Mucosa of descending colon (tissue), 3 donors: ENCODE measurements around the gene TCF12. TPM values are rescaled to one million over a fixed set of nuclear protein-coding genes. Genes with fewer than 3 reads are reported as not detected.

Source experiments
- ATAC-seq: fragments of 200-7000 bp; cut with Tn5 transposase; one replicate; pipeline ENCODE4 v1.9.1; 2020; ENCODE audit warnings: mild to moderate bottlenecking, moderate library complexity
- DNase-seq, 3 donors: peaks; one replicate each; pipeline ENCODE4 v3.0.0-alpha.2; 2020
- H3K36me3 ChIP-seq: fragments of 200-600 bp; one replicate; pipeline ENCODE4 v1.8.0; 2021; ENCODE audit warnings: low read depth, mild to moderate bottlenecking
- H3K4me1 ChIP-seq: fragments of 200-600 bp; one replicate; pipeline ENCODE4 v1.8.0; 2021; ENCODE audit warnings: low read depth, mild to moderate bottlenecking
- H3K4me3 ChIP-seq: fragments of 200-600 bp; one replicate; pipeline ENCODE4 v1.8.0; 2021; ENCODE audit warnings: mild to moderate bottlenecking
- H3K9me3 ChIP-seq: fragments of 200-600 bp; one replicate; pipeline ENCODE4 v1.8.0; 2021; ENCODE audit warnings: mild to moderate bottlenecking
- CTCF ChIP-seq: fragments of 200-600 bp; IDR thresholded peaks from one replicate; pipeline ENCODE4 v1.8.0; 2022; ENCODE audit warnings: antibody characterized with exemption, mild to moderate bottlenecking
- intact Hi-C, 2 donors: fragments of 100-400 bp; cut with DNase I in 1 of 2; cut with micrococcal nuclease in 1 of 2; formaldehyde crosslinking; loops; one replicate each; pipeline versions ENCODE4 v1.11.0 to v1.11.1; 2022; cut with DNase I, micrococcal nuclease
- total RNA-seq, 3 donors: library from RNA; stranded (reverse); fragmentation: NEBNext Ultra II Directional in 2 of 3; extraction: Animal tissue kit (Norgen Biotek cat#: 25700) in 2 of 3; gene quantifications; one replicate each; pipeline versions ENCODE4 v1.2.1 to v1.2.4, GENCODE V29; 2021 to 2023
- donor health status: DM: no; HTN: no; CAD: no; lungs with moderate emphysema.
- donor health status: DM: no; HTN: no; CAD: no.
- donor health status: DM: no; HTN: yes; CAD: no.

TCF12 gene
- total RNA-seq, 3 donors from 2014 or later: 74.1 to 118 (median 106) TPM

- DNase-seq: no peak
- no peak for TF ChIP-seq CTCF
- no peaks in the 10 kb centered on the region for H3K36me3 ChIP-seq
- intact Hi-C loops: no loop called here
- no peak overlapping the region for H3K4me3 ChIP-seq
- no peaks in the 10 kb centered on the region for H3K4me1 ChIP-seq
- ATAC-seq: no peak
- no peaks in the 10 kb centered on the region for H3K9me3 ChIP-seq
These were observed 190.6 kb downstream of the TCF12 start for GRCh38 chr15:57109005-57109404.

- Histone ChIP-seq H3K4me1 (peaks cover 6% of the 10 kb centered on the region), H3K36me3 (no peaks in the 10 kb centered on the region), H3K9me3 (no peaks in the 10 kb centered on the region), H3K4me3 (no peak overlapping the region)
- DNase-seq: no peak
- TF ChIP-seq CTCF: no peak
- intact Hi-C loops: no loop called here
- no peak for ATAC-seq
These were observed 192.6 kb downstream of the TCF12 start for GRCh38 chr15:57111002-57111401.

GRCh38 chr15:57112178-57112577 is 193.7 kb downstream of the TCF12 start:
- TF ChIP-seq CTCF: no peak
- peaks cover 6% of the 10 kb centered on the region for H3K4me1 ChIP-seq
- H3K36me3 ChIP-seq: no peaks in the 10 kb centered on the region
- H3K4me3 ChIP-seq: no peak overlapping the region
- ATAC-seq (no peak), DNase-seq (no peak)
- H3K9me3 ChIP-seq: no peaks in the 10 kb centered on the region
- intact Hi-C loops: no loop called here

GRCh38 chr15:57114070-57114469 is 195.6 kb downstream of the TCF12 start:
- intact Hi-C loops: no loop called here
- ATAC-seq: peak; percentile 84
- H3K4me1 ChIP-seq: peaks cover 10% of the 10 kb centered on the region

GRCh38 chr15:57118013-57118799 is 199.8 kb downstream of the TCF12 start:
- DNase-seq (no peak), ATAC-seq (no peak)
- intact Hi-C loops: no loop called here
- Histone ChIP-seq H3K4me1 (peaks cover 25% of the 10 kb centered on the region), H3K36me3 (no peaks in the 10 kb centered on the region), H3K9me3 (no peaks in the 10 kb centered on the region), H3K4me3 (no peak overlapping the region)
- TF ChIP-seq CTCF: no peak

More at GRCh38 chr15:57114070-57114469, 195.6 kb downstream of the TCF12 start:
- no peak for TF ChIP-seq CTCF
- no peaks in the 10 kb centered on the region for H3K36me3 ChIP-seq
- H3K4me3 ChIP-seq: no peak overlapping the region
- peak in 1 of 3 donors; percentile 68 for DNase-seq
- H3K9me3 ChIP-seq: no peaks in the 10 kb centered on the region
